MM.1S (cell line): ENCODE results near the gene DDX51.

Experiments
- DNase-seq: peaks from one replicate; pipeline ENCODE4 v3.0.0-alpha.2; 2015
- H2AFZ ChIP-seq: fragments of 300-600 bp; sonication (generic); 2 replicates; pipeline ENCODE4 v1.6.0; 2016; ENCODE audit warnings: antibody characterized with exemption, low read length
- H3F3A ChIP-seq: fragments of 300-600 bp; sonication (generic); 2 replicates; pipeline ENCODE4 v1.6.1; 2016; ENCODE audit warnings: mild to moderate bottlenecking, antibody characterized with exemption, low read length, moderate library complexity, mixed read lengths; ENCODE audit not compliant: insufficient read depth
- H3K27ac ChIP-seq: fragments of 300-600 bp; sonication (generic); 2 replicates; pipeline ENCODE4 v1.5.1; 2016; ENCODE audit warnings: mild to moderate bottlenecking, low read length
- H3K27me3 ChIP-seq: fragments of 300-600 bp; sonication (generic); replicated peaks from 2 replicates; pipeline ENCODE4 v1.6.0; 2016; ENCODE audit warnings: low read length; ENCODE audit not compliant: insufficient read depth
- H3K36me3 ChIP-seq: fragments of 300-600 bp; sonication (generic); replicated peaks from 2 replicates; pipeline ENCODE4 v1.6.1; 2016; ENCODE audit warnings: mild to moderate bottlenecking, low read length, mixed read lengths; ENCODE audit not compliant: insufficient read depth
- H3K4me1 ChIP-seq: fragments of 300-600 bp; sonication (generic); 2 replicates; pipeline ENCODE4 v1.6.1; 2016; ENCODE audit warnings: low read length, mixed read lengths
- H3K4me2 ChIP-seq: fragments of 300-600 bp; sonication (generic); 2 replicates; pipeline ENCODE4 v1.6.0; 2016; ENCODE audit warnings: low read depth, low read length
- H3K4me3 ChIP-seq: fragments of 300-600 bp; sonication (generic); 2 replicates; pipeline ENCODE4 v1.5.1; 2016; ENCODE audit warnings: low read length, mixed read lengths
- H3K79me2 ChIP-seq: fragments of 300-600 bp; sonication (generic); 2 replicates; pipeline ENCODE4 v1.6.1; 2016; ENCODE audit warnings: mixed run types, low read length, mixed read lengths
- H3K9ac ChIP-seq: fragments of 300-600 bp; sonication (generic); 2 replicates; pipeline ENCODE4 v1.6.1; 2016; ENCODE audit warnings: low read length, mixed read lengths
- H3K9me2 ChIP-seq: fragments of 300-600 bp; sonication (generic); replicated peaks from 2 replicates; pipeline ENCODE4 v1.6.1; 2016; ENCODE audit warnings: mild to moderate bottlenecking, low read length, mixed read lengths; ENCODE audit not compliant: insufficient read depth
- H3K9me3 ChIP-seq: fragments of 300-600 bp; sonication (generic); replicated peaks from 2 replicates; pipeline ENCODE4 v1.6.1; 2016; ENCODE audit warnings: mild to moderate bottlenecking, low read length, mixed read lengths; ENCODE audit not compliant: insufficient read depth
- H4K20me1 ChIP-seq: fragments of 300-600 bp; sonication (generic); 2 replicates; pipeline ENCODE4 v1.6.1; 2016; ENCODE audit warnings: mild to moderate bottlenecking, low read length, moderate library complexity, mixed read lengths; ENCODE audit not compliant: insufficient read depth
- EZH2 ChIP-seq: fragments of 300-600 bp; sonication (generic); optimal IDR thresholded peaks from 2 replicates; pipeline ENCODE3; 2017; ENCODE audit warnings: low read depth, mild to moderate bottlenecking, antibody characterized with exemption, low read length, mixed read lengths
- EZH2phosphoT487 ChIP-seq: fragments of 300-600 bp; sonication (generic); IDR thresholded peaks from 2 replicates; pipeline ENCODE4 v1.6.1; 2018; ENCODE audit warnings: antibody characterized with exemption, low read length
- TF ChIP-seq, protein P1 (sequence below): fragments of 300-600 bp; sonication (generic); IDR thresholded peaks from 2 replicates; pipeline ENCODE4 v1.5.1; 2016; ENCODE audit warnings: antibody characterized with exemption, low read length, mixed read lengths

DDX51 gene

GRCh38 chr12:132156573-132157325, 12.6 kb upstream of the DDX51 start:
- H3K27ac ChIP-seq, result no peak overlapping the region
- no peak for DNase-seq
- no peaks in the 10 kb centered on the region for H3F3A ChIP-seq
- no peaks in the 10 kb centered on the region for H3K79me2 ChIP-seq
- no peaks in the 10 kb centered on the region for H3K27me3 ChIP-seq
- H3K36me3 ChIP-seq, result no peaks in the 10 kb centered on the region
- no peaks in the 10 kb centered on the region for H3K9me3 ChIP-seq
- H3K4me2 ChIP-seq, result no peak overlapping the region
- H3K4me3 ChIP-seq, result no peak overlapping the region
- no peaks in the 10 kb centered on the region for H3K9me2 ChIP-seq
- TF ChIP-seq EZH2phosphoT487, result no peak
- TF ChIP-seq, protein P1, sequence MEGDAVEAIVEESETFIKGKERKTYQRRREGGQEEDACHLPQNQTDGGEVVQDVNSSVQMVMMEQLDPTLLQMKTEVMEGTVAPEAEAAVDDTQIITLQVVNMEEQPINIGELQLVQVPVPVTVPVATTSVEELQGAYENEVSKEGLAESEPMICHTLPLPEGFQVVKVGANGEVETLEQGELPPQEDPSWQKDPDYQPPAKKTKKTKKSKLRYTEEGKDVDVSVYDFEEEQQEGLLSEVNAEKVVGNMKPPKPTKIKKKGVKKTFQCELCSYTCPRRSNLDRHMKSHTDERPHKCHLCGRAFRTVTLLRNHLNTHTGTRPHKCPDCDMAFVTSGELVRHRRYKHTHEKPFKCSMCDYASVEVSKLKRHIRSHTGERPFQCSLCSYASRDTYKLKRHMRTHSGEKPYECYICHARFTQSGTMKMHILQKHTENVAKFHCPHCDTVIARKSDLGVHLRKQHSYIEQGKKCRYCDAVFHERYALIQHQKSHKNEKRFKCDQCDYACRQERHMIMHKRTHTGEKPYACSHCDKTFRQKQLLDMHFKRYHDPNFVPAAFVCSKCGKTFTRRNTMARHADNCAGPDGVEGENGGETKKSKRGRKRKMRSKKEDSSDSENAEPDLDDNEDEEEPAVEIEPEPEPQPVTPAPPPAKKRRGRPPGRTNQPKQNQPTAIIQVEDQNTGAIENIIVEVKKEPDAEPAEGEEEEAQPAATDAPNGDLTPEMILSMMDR, result no peak
- no peak for TF ChIP-seq EZH2
- no peak overlapping the region for H2AFZ ChIP-seq
- no peaks in the 10 kb centered on the region for H4K20me1 ChIP-seq
- H3K4me1 ChIP-seq, result no peaks in the 10 kb centered on the region
- no peak overlapping the region for H3K9ac ChIP-seq

DNA sequence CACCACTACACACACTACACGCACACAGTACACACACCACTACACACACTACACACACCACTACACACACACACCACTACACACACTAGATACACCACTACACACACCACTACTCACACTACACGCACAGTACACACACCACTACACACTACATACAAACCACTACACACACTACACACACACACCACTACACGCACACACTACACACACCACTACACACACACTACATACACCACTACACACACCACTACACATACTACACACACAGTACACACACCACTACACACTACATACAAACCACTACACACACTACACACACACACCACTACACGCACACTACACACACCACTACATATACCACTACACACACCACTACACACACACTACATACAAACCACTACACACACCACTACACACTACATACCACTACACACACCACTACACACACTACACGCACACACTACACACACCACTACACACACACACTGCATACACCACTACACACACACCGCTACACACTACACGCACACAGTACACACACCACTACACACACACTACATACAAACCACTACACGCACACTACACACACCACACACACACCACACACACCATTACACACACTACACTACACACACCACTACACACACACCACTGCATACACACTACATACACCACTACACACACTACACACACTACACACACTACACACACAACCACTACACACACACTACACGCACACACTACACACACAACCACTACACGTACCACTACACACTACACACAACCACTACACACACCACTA, 11.9 kb upstream of the DDX51 start:
- Histone ChIP-seq H3K79me2 (no peaks in the 10 kb centered on the region), H3K9me3 (no peaks in the 10 kb centered on the region), H3K27ac (no peak overlapping the region), H2AFZ (no peak overlapping the region), H3K9ac (no peak overlapping the region), H3F3A (no peaks in the 10 kb centered on the region), H3K9me2 (no peaks in the 10 kb centered on the region), H3K27me3 (no peaks in the 10 kb centered on the region), H3K36me3 (no peaks in the 10 kb centered on the region), H3K4me1 (no peaks in the 10 kb centered on the region), H4K20me1 (no peaks in the 10 kb centered on the region), H3K4me2 (no peak overlapping the region), H3K4me3 (no peak overlapping the region)
- TF ChIP-seq EZH2 (no peak), EZH2phosphoT487 (no peak)
- TF ChIP-seq, protein P1, result no peak
- no peak for DNase-seq

DNA sequence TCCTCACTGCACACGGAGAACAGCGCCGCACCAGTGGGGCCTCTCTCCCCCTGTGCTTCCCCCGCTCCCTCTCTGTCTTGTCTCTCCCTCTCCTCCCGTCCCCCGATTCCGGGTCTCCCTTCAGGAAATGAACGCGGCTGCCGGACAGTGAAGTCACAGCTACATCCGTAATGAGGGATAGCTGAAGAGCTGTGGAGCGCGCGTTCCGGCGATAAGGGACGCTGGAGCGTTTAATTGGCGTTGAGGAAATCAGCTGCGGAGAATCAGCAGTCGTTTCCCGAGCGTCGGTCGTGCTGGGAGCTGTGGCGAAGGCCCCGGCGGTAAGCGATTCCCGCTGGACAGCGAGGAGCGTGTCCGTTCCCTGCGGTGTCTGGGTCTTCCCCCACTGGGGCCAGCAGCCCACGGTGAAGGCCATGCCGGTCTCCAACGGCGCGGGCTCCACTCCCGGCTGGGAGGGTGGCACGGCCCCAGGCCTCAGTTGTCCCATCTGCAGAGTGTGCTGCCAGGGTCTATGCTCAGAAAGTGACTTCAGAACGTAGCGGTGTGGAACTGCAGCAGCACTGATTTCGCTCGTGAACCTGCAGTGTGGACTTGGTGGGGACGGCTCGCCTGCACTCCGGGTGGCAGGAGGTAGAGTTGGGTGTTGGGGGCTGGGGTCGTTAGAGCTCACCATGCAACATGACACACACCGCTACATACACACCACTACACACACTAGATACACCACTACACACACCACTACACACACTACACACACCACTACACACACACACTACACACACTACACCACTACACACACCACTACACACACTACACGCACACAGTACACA, 11.0 kb upstream of the DDX51 start:
- H3K4me1 ChIP-seq, result no peaks in the 10 kb centered on the region
- H3K4me2 ChIP-seq, result no peak overlapping the region
- TF ChIP-seq, protein P1, result no peak
- TF ChIP-seq EZH2phosphoT487 (no peak), EZH2 (no peak)
- no peak overlapping the region for H3K9ac ChIP-seq
- no peak for DNase-seq
- H3F3A ChIP-seq, result no peaks in the 10 kb centered on the region
- H2AFZ ChIP-seq, result no peak overlapping the region
- no peaks in the 10 kb centered on the region for H3K9me3 ChIP-seq
- H4K20me1 ChIP-seq, result no peaks in the 10 kb centered on the region
- no peaks in the 10 kb centered on the region for H3K9me2 ChIP-seq
- H3K4me3 ChIP-seq, result no peak overlapping the region
- no peaks in the 10 kb centered on the region for H3K27me3 ChIP-seq
- no peak overlapping the region for H3K27ac ChIP-seq
- H3K79me2 ChIP-seq, result no peaks in the 10 kb centered on the region
- H3K36me3 ChIP-seq, result no peaks in the 10 kb centered on the region
